ENCODE measurements around the gene MBOAT2.

MBOAT2 gene

DNA sequence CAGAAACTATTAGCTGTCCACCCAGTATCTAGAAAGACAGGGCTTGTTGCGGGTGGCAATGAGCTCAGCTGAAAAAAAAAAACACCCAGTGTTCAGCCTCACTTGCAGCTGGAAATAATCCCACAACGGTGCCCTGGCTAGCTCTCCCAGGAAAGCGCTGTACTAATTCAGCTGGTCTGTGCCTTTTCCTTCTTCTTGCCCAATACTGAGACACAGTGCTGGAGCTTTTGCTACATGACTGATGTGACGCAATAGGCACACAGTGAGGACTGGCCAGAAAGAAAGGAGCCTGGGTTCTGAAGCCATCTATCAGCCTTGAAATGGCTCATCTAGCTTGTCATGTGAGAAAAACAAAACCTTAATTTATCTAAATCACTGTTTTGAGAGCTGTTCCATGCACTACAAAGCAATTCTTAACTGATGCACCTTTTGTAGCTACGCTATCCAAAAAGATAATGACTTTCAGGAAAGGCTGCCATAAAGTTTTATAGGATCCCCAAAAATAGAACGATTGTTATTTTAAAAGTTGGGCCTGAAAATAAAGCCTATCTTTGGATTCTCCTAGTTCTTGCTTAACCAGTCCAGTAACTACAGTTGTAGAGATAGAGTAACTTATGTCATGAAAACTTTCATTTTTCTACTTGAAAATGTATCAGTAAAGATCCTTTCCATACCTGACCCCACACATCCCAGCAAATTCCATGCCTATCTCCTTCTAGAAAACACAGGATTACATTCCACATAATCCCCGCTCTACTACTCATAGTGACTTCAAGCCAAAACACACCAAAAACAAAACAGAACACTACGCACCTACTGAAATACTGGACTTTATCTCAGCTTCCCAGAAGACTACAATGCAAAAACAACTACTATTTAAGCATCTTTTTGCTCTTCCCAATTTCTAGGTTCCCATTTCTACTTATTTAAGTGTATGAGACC, 181.9 kb downstream of the MBOAT2 start:
- no peak for DNase-seq (ENCODE audit: low read depth)

DNA sequence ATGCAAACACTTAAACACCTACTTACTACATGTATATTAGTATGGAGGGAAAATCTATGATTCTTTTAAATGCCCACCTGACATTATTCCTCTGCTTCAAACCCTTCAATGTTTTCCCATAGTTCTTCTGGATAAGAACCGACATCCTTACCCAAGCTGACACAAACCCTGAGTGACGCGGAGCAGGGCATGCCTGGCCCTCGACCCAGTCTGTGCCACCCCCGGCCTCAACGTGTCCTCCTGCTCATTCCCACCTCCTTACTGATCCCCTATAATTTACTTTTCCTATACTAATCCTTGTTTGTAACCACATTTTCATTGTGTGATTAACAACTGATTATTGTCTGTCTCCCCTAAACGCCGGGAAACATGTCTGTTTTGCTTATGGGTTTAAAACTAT, 183.5 kb downstream of the MBOAT2 start:
- no peak for DNase-seq (ENCODE audit: low read depth)

DNA sequence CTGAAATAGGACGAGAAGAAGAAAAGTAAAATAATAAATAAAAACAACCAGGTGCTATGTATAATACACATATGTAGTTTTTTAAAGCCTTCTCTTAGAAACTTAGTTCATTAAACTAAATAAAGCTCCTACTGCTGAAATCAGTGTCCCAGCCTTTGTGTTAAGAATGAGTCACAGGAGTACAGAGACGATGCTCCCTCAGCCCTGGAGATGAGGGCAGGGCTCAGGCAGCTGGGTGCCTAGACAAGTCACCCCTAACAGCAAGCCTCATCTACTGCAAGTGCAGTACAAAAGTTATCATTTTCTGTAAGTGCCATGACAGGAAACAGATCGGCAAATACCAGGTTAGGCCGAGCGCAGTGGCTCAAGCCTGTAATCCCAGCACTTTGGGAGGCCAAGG, 184.3 kb downstream of the MBOAT2 start:
- no peak for DNase-seq (ENCODE audit: low read depth)

DNA sequence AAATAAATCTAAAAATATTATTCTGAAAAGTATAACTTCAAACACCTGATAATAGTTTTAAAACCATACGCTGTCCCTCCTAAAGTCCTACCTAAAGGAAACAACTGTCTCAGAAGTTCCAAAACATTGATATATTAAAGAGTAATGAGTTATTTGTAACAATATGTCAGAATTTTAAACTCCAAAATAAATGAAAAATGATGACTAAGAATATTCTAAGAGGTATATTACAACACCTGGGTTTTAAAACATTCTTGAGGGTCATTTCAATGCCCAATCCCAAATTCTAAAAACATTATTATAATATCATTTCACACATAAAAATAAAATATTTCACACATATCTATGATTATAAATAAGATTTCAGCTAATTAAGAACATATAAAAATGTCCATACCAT, 186.3 kb downstream of the MBOAT2 start:
- no peak for DNase-seq (ENCODE audit: low read depth)

DNA sequence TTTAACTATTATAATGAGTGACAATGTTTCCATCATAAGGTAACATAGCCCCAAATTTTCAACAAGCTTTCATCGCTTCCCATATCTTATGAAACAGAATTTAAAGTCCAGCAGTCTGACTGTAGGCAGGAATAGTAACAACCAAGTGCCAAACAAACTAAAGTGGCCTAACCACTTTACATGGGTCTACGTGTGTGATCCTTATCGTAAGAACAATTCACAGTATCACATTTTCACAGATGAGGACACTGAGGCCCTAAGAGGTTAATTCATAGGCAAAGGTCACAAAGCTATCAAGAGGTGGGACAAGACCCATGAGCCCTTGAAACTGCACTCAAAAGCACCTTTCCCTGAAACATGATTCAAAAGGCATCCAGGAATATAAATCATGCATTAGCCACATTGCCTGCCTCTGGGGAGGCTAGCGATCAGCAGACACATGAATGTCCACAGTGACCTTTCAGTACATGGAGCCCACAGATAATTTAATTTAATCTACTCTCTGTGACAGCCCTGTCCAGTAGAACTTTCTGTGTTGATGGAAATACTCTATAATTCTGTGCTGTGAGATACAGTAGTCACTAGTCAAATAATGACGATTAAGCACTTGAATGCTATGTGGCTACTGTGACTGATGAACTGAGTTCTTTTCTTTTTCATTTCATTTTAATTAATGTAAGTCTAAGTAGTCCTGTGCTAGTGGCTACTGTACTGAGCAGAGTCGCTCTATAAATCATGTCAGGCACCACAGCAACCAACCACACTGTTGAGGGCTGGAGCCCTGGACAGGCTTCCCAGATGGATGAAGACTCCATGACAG, 196.4 kb downstream of the MBOAT2 start:
- no peak for DNase-seq (ENCODE audit: low read depth)

DNA sequence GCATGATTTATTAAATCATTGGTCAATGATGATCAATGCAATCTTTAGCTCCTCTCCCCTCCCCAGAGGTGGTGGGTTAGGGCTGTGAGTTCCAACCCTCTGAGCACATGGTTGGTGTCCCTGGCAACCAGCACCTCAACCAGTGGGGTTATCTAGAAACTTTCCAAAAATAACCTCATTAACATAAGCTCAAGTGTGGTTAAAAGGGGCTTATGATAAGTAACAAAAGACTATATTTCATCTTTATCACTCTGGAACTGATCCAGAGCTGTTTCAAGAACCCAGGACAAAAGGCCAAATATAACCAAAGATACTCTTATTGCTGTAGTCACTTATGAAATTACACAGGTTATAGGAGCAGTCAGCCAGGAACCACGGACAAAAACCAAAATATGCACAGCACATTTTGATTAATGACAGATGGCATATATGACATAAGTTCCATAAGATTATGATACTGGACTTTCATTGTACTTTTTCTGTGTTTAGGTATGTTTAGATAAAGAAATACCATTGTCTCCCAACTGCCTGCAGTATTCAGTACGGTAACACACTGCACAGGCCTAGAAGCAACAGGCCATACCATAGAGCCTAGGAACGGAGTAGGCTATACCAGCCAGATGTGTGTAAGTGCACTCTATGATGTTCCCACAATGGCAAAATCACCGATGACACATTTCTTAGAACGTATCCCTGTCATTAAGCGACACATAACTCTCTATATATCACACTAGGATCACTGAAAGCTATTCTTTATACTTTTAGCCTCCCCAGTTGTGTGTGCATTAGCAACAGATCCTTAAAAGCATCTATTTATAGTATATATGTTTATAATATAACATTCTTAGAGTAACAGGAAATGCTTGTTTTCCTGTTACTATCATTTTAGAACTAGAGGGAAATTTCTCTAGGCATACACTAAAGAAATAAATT, 197.9 kb downstream of the MBOAT2 start:
- no peak for DNase-seq (ENCODE audit: low read depth)

DNA sequence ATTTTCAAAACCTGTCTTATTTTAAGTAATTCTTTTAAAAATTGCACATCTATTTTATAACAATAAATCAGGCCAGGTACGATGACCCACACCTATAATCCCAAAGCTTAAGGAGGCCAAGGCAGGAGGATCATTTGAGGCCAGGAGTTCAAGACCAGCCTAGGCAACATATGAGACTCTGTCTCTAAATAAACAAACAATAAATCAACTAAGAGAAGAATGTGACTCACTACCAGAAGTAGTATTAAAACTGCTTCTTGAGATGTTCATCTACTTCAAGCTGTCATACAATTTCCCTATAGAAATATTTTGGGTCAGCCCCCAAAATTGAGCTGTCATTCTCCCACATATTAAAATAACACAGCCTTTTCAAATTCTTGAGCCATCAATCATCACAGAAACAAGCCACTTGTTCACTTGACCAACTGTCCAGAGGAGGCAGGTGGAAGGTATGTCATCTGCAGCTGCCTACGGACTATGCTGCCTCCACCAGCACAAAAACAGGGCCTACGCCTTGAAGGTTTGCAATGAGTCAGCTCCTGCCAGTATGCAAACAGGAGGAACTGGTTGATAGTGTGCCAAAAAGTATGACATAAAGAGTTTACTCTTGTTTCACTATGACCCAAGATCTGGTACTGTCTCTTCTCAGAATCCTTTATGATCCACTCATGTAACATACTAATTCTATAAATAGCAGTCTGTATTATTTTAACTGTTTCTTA, 199.7 kb downstream of the MBOAT2 start:
- DNase-seq (ENCODE audit: low read depth), result no peak

DNA sequence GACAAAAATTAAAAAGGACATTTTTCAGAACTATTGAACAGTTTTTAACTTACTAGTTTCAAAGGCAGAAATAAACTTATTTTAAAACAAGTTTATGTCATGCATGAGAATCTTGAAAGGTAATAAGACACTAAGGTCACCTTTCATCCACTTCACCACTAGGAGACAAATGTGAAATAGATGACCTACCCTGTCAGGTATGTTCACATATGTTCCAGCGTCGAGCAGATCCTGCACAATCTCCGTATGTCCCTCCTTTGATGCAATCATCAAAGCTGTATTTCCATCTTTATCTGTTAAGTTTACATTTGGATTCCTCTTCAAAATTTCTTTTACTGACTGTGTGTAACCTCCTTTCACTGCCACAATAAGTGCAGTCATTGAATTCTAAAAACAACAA, 200.7 kb downstream of the MBOAT2 start:
- no peak for DNase-seq (ENCODE audit: low read depth)

Measured in T-helper 22 cell (primary cell).